ENCODE results near the gene PLCB1.
"Not testable (repeated sequence)": the region's sequence is repeated elsewhere in the genome, so short reads cannot be mapped to it uniquely, and the experiment has no call there.

PLCB1 gene

DNA sequence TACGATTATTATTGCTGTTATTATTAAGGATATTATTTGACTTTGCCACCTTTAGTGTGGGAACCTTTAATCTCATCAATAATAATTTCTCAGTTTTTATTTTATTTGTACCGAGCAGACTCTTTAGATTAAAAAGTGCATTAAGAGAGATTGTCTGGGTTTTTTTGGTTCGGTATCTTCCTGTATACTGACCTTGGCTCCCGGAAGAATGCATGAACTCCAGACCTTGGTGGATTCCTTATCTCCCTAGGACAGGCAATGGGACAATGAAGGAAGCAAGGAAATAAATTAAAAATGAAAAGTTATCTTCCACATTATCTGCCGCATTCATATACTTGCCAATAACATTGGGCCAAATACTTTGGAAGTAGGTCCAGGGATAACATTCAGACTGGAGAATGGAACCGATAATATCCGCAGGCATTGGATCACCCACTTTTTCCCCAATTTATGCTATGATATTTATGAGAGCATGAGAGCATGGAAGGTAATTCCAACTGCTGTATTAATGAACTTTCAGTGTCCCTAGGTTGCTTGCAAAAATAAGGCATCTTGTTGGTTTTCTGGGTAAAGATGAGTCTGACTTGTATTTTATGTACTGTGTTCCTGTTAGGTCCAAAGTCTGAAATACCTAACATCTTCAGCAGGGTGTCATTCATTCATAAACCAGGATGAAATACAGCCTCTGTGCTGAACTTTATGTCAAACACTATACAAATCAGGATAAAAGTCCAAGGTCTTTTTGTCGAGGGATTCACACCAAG, 232.1 kb downstream of the PLCB1 start:
- no peak for DNase-seq (ENCODE audit: low spot score)
- FAIRE-seq: no peak

DNA sequence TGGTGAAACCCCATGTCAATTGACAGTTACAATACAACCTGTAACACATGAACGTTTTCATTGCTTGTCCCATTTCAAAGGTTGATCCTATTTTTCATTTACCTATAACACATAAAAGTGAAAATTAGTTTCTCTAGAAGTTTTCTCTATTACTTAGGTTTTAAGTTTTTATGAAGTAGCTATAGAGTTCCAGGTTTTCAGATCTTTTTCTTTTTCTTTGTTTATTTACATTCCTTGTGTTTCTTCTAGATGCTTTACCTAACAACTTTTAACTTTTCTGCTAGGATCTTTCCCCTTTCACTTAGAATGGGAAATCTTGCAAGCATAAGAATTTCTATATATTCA, 232.6 kb downstream of the PLCB1 start:
- FAIRE-seq: no peak
- DNase-seq (ENCODE audit: low spot score): no peak

DNA sequence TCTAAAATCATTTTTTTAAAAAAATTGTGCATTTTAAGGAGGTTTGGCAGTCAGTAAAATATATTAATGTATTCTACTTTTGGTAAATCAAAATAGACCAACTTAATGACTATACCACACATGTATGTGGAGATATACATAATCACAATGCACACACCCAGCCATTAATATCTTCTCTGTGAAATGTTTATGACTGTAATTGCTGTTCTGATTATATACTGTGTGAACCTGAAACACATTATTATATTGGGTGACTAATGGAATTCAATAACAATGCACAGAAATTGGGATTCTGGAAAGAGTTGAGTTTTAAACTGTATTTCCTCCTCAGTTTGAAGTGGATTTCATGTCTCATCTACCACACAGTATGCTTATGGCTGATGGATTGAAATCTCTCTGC, 233.6 kb downstream of the PLCB1 start:
- no peak for FAIRE-seq
- DNase-seq (ENCODE audit: low spot score): no peak

DNA sequence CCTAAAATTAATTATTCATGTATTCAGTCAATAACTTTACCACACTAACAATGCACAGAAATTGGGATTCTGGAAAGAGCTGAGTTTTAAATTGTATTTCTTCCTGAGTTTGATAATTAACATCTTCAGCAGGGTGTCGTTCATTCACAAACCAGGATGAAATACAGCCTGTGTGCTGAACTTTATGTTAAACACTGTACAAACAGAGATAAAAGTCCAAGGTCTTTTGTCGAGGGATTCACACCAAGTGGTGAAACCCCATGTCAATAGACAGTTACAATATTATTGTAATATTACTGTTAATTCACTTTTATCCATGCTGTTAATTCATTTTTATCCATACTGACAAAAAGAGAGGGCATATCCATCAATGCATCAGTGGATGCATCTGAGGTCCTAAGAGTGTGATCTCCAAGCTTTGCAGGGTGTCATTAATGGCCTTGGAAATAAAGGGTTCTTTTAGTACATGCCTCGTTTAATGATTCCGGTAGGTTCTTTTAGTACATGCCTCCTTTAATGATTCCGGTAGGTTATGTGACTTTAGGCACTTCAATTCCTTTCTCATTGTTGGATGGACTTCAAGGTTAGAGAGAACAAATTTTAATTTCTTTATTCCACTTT, 234.3 kb downstream of the PLCB1 start:
- FAIRE-seq (no peak), DNase-seq (ENCODE audit: low spot score) (no peak)

DNA sequence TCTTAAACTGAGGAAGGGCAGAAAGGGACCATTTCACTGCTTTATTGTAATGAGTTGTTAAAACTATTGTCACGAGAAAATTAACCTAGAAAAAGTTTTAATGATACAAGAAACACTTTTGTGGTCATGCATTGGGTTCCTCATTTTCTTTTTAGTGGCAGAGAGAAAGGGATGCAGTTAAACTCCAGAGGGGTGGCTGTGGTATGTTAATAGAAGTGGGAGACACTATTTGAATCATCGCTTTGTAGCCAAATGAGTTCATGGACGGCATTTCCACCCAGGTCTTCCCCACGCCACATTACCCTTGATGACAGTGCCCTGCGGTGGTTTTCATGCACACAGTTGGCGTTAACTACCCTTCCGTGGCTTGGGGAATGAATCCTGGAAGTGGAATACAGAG, 235.6 kb downstream of the PLCB1 start:
- FAIRE-seq: no peak
- no peak for DNase-seq (ENCODE audit: low spot score)

DNA sequence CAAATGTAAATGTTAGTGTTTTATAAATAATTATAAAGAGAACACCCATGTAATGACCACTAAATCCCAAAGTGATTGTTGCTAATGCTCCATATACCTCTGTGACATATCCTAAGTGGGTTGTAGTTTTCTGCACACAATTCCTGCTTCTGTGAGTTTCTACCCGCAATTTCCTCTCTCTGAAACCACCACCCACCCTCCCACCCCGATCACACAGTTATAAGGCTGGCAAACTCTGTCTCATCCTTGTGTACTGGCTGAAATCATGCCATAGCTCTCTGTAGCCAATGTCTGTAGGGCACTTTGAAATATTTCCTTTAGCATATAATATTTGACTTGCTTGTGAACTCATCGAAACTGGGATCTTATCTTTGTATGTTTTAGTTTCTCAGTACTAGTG, 236.6 kb downstream of the PLCB1 start:
- FAIRE-seq (no peak), DNase-seq (ENCODE audit: low spot score) (no peak)

DNA sequence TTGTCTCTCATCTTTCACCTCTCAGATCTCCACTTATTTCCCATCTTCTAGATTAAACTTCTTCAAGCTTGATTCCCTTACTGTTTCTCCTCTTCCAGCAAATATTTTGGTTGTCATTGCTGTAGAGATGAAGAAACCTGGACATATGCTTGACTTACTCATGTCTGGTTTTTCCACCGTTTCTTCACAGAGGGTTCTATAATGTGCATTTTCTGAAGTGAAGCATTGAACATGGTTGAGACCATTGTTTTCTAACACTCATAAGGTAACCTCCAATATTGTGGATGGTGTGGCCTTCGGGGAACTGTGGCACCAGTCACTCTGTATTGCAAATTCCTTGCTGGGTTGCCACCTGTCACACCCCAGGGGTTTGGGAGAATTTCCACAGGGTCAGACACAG, 237.2 kb downstream of the PLCB1 start:
- DNase-seq (ENCODE audit: low spot score): no peak
- FAIRE-seq: no peak

DNA sequence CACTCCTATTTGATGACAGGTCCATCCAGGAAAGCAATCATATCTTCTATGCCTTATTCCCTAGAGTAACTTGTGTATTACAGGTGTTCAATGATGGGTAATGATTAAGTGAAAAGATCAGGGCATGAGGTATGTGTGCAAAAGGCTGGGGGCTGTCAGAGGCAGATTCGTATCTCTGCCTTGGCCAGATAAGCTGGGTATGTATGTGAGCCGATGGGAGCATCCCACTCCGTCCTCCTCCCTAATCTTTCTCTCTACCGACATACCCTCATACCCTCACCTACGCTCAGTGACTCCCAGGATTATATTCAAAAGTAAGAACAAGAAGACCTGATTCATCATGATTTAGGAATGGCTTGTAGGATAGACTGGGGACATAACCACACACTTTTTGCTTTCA, 238.7 kb downstream of the PLCB1 start:
- FAIRE-seq (no peak), DNase-seq (ENCODE audit: low spot score) (no peak)

DNA sequence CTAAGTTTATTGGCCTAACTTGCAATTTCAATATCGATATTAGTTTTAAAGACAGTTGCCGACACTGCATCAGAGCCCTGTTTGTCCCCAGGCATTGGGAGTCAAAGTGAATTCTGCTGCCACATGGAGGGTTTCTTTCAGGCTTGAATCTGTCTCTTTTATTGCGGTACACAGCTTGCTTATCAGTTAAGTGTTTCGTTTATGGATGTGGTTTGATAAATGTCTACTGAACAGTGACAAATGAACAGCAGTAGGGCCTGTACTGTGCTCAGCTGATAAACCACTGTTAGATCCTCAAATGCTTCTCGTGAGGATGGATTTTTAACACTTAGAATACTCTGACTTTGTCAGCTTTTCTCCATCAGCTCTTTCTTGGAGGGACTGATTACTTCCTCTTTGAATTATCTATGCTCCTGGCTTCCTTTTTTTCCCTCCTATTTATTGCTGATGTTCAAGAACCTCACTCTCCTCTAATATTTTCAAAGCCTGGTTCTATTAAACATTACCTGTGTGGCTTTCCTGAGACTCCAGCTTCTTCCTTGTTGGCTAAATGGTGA, 240.8 kb downstream of the PLCB1 start:
- FAIRE-seq (no peak), DNase-seq (ENCODE audit: low spot score) (no peak)

DNA sequence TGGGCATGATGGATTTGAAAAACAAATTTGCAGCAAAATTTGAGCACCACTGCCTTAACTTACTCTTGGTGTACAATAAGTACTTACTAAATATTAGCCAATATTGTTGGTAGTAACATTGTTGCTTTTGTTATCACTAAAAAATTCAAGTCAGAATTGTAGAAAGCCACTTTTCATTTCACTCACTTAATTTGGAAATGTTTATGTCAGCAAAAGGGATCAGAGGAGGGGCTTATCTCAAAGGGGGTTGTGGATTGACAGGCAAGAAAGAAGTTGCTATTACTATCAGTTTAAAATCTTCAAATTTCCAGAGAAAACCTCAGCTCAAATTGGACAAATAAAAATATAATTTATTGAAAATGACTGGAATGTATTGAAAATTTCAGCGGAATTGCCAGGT, 241.5 kb downstream of the PLCB1 start:
- FAIRE-seq (no peak), DNase-seq (ENCODE audit: low spot score) (no peak)

DNA sequence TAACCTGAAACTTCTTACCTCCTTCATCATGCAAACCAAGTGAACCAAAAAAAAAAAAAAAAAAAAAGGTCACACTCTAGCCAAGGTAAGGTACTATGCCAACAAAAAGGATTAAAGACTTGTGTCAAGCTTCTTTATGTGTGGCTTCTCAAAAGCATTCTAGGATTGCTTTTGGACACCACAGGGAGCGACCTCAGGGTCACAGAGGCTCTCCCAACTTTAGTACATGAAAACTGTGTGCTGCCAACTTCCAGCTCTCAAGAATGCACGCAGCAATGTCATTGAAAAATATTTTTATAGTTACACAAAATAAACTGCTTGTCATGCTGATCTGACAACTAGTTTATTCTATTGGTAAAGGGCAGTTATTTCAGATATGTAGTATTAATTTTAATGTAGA, 243.8 kb downstream of the PLCB1 start:
- no peak for FAIRE-seq
- DNase-seq (ENCODE audit: low spot score): no peak

DNA sequence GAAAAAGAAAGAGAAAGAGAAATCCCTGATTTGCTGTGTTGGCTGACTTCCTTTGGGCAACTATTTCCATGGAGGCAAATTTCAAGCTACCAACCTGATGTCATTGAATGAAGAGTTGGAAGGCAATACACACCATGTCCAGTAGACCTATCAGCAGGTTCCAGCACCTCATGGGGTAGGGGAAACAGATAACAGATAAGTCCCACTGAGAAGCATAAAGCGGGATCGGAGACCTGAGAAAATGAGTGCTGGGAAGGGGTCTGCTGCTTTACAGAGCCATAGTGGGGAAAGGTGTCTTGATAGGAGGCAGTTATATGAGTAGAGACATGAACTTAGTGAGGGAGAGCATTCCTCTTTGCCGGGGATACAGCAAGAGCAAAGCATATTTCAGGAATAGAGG, 244.9 kb downstream of the PLCB1 start:
- FAIRE-seq (no peak), DNase-seq (ENCODE audit: low spot score) (no peak)

DNA sequence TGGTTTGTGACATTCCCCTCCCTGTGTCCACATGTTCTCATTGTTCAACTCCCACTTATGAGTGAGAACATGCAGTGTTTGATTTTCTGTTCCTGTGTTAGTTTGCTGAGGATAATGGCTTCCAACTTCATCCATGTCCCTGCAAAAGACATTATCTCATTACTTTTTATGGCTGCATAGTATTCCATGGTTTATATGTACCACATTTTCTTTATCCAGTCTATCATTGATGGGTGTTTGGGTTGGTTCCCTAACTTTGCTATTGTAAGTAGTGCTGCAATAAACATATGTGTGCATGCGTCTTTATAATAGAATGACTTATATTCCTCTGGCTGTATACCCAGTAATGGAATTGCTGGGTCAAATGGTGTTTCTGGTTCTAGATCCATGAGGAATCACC, 247.1 kb downstream of the PLCB1 start:
- FAIRE-seq; DNase-seq (ENCODE audit: low spot score): not testable (repeated sequence)

DNA sequence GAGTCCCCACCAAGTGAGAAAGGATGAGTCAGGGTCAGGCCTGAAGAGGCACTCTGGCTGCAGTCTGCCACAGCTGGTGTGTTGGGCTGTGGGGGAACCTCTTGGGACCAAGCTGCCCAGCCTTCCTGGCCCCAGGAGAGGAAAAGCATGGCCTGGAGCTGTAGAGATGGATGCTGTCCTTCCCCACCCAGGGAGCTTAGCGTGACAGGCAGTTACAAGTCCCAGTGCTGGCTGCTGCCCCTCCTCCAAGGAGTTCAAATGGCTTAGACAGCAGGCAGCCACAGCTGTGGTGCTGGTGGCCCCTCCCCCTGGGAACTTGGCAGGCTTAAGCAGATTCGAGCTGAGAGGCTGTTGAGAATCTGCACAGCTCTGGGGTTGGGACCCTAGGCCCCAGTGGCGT, 253.2 kb downstream of the PLCB1 start:
- no peak for FAIRE-seq

DNA sequence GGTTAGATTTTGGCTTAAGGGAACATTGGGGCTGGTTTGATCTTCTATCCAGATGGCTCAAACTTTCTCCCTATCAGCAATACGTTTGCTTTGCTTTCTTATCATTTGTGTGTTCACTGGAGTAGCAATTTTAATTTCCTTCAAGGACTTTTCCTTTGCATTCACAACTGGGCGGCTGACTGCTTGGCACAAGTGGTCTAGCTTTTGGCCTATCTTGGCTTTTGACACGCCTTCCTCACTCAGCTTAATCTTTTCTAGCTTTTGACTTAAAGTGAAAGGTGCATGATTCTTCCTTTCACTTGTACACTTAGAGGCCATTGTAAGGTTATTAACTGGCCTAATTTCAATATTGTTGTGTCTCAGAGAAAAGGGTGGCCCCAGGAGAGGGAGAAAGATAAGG, 254.9 kb downstream of the PLCB1 start:
- FAIRE-seq (no peak), DNase-seq (ENCODE audit: low spot score) (no peak)

More for the DNA sequence above, 253.2 kb downstream of the PLCB1 start:
- no peak for DNase-seq (ENCODE audit: low spot score)

DNA sequence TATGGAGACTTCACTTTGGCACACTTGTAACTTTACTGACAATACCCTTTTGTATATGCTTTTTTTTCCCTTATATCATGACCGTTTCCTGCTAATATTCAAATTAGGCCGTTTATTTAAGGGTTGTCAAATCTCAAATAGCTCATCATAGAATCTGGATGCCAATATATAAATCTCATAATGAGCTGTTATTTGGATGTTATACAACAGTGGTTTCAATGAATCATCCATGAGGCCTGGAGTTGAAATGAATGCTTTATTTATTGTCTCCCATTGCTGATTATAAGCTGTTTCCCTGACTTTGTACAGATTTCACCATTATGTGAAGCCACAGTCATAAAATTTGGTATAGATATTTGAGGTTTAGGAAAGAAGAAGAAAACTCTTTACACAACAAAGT, 256.1 kb downstream of the PLCB1 start:
- DNase-seq (ENCODE audit: low spot score): peak; percentile 12
- no peak for FAIRE-seq

DNA sequence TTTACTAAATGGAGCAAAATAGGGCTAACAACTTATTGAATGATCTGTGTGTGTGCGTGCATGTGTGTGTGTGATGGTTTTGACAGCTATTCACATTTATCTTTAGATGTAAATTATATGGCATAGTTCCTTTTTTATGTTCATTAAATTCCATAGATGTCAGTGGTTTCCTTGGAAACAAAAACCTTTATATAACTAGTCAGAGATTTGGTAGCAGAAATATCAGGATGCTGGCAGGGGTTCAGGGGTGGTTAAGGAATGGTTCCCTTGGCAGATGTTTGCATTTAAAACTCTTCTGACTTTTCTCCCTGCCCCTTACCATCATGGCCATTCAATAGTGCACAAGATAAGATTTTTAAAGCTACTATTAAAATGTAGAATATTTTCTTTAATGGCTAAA, 256.6 kb downstream of the PLCB1 start:
- no peak for FAIRE-seq

DNA sequence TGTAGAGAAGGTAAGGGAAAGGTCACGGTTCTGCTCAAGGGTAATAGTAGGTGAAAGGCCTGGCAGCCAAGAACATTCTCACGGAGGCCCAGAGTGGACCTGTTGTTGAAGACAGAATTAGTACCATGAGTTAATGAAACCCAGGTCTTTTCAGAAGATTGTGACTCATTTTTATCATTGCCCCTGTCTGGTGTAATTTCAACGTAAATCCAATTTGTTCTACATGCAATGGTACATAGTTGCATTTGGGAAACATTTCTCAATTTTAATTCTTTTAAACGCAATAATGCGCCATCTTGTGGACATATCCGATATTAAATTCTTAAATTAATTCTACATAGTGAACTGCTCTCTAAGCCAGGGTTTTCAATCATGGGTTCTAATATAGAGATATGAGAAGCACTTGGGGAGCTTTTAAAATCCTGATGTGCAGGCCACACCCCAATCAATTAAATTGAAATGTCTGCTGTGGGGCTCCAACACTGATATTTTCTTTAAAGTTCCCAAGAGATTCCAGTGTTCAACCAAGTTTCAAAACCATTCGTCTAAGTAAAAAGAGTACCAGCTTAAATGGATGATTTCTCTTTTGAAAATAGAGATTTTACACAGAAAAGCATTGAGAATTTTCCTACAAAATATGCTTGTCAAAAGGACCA, 257.4 kb downstream of the PLCB1 start:
- DNase-seq (ENCODE audit: low spot score) (peak; percentile 12), FAIRE-seq (no peak)

More for the DNA sequence above, 256.6 kb downstream of the PLCB1 start:
- DNase-seq (ENCODE audit: low spot score): no peak

DNA sequence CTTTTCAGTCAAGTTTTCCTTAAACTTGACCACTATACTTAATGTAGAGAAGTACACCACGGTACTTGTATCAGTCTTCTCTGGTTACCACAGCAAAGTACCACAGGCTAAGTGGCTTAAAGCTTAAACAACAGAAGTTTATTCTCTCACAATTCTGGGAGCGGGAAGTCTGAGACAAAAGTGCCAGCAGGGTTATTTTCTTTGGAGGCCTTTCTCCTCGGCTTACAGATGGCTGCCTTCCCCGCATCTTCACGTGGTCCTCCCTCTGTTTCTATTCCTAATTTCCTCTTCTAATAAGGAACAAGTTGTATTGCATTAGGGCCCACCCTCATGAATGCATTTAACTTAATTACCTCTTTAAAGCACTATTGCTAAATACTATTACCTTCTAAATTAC, 258.0 kb downstream of the PLCB1 start:
- no peak for FAIRE-seq

DNA sequence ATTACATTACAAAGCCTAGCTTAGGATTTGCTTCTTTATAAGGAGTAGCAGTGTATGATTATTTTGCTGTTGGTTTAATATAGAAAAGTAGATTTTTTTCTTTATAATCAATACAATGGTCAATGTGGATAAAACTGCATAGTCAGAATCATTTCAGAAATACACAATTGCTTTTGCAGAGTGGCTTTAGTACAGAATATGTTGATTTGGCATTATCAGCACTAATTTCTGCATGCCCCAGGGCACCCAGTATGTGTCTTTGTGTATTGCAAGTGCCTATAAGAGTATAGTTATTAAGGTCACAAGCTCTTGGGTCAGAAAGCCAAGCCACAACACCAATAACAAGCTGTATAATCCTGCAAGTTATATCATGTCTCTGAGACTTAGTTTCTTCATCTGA, 258.4 kb downstream of the PLCB1 start:
- FAIRE-seq (no peak), DNase-seq (ENCODE audit: low spot score) (no peak)

More for the DNA sequence above, 258.0 kb downstream of the PLCB1 start:
- no peak for DNase-seq (ENCODE audit: low spot score)

DNA sequence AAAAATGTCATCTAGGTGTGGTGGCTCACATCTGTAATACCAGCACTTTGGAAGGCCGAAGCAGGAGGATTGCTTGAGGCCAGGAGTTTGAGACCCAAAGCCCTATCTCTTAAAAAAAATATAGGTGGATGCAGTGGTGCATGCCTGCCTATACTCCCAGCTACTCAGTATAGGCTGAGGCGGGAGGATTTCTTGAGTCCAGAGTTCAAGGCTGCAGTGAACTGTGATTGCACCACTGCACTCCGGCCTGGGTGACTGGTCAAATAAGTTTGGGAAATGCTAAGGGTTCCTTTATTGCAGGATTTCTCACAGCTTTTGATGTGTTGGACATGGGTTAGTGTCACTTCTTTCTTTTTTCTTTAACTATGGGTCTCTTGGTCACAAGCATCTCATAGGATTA, 261.3 kb downstream of the PLCB1 start:
- FAIRE-seq (no peak), DNase-seq (ENCODE audit: low spot score) (no peak)

DNA sequence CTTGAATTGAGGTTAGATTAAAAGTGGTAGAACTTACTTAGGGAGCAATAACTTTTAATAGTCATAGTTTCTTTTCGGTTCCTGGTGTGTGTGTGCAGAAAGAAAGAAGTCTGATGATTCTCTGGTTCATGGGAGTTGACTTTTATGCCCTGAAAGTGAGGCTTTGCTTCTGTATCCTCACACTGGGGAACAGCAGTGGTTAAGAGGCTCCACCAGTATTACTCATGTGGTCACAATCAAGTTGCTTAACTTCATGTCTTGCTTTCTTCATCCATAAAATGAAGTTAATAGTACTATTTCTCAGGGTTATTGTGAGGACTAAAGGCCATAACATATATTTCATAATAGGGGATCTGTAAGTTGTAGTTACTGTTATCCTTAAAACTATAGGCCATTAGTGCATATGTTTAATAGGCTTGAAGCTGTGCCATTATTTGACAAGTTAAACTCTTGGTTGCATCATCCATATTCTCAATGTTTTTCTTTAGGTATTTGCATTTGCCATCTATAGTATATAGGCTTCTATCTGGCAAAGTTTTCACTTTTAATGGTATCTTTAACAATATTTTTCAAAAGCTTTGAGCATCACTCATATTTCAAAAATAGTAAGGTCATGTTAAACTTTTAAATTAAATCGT, 262.4 kb downstream of the PLCB1 start:
- DNase-seq (ENCODE audit: low spot score) (no peak), FAIRE-seq (no peak)

All from urothelium cell line (cell line).